Measurements from ENCODE around the gene MAPRE3. TPM values are rescaled to one million over a fixed set of nuclear protein-coding genes. Genes with fewer than 3 reads are reported as not detected.

MAPRE3 gene
- total and polyA plus RNA-seq, 3 experiments from 2014 or later, result 2.0 to 3.0 (median 2.4) TPM

DNA sequence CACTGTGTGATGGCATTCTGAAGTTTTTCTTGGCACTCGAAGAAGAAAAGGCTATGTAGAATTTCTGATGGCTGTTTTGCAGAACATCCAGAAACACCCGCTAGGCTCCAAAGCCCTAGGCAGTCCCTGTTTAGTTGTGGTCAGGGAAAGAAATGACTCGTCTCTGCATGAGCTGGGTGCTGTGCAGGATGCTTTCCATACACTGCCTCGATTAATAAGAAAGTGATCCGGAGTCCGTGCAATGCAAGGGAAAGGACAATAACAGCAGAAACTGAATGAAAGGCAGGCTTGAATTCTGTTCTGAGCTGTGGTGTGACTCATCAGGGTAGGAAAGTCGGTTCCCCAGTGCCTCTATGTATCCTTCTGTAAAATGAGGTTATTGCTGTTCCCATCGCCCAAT, 18.7 kb downstream of the MAPRE3 start:
- Mint-ChIP-seq H3K27ac (no peak overlapping the region), H3K27me3 (peaks cover 0 to 3% of the 10 kb centered on the region in 2 donors), H3K4me1 (no peaks in the 10 kb centered on the region), H3K9me3 (no peaks in the 10 kb centered on the region), H3K36me3 (peaks cover 0 to 6% (median 4%) of the 10 kb centered on the region in 3 donors), H3K4me3 (no peak overlapping the region)
- Histone ChIP-seq H3K27ac (ENCODE audit: low read depth, low read length) (no peak overlapping the region), H3K4me3 (ENCODE audit: low read length) (no peak overlapping the region), H3K36me3 (ENCODE audit: insufficient read depth, low read length) (no peaks in the 10 kb centered on the region), H3K4me1 (ENCODE audit: insufficient read depth, low read length) (no peaks in the 10 kb centered on the region), H3K27me3 (ENCODE audit: insufficient read depth, low read length, poor library complexity, severe bottlenecking) (no peaks in the 10 kb centered on the region), H3K9me3 (ENCODE audit: low read length) (no peaks in the 10 kb centered on the region)
- CTCF ChIA-PET, result interaction anchor here (0.7 kb wide), 1 partner anchor 143 kb away, joined by 3 read pairs; no protein-coding TSS in a partner anchor
- no peak for DNase-seq
- POLR2A ChIA-PET, result no interaction called here

DNA sequence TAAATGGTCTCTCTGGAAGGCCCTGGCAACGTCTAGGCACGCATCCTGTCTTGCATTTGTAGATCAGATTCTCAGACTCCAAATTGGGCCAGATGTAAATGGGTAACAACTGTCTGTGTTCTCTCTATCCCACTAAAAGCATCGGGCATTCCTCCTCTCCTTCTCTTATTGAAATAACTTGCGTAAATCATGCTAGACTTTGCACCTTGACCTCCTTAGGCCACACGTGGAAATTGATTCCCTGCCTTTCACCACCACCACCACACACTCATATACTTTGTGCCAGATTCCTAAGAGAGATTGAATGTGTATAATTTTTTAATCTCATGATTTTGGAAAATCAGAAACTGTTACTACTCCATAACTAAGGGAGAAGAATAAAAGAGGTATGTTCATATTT, 21.3 kb downstream of the MAPRE3 start:
- CTCF ChIA-PET, result interaction anchor here (0.6 kb wide), 1 partner anchor 18 kb away, joined by 4 read pairs; no protein-coding TSS in a partner anchor
- H3K4me1 ChIP-seq (ENCODE audit: insufficient read depth, low read length), result no peaks in the 10 kb centered on the region
- H3K9me3 Mint-ChIP-seq, result no peaks in the 10 kb centered on the region
- H3K27me3 ChIP-seq (ENCODE audit: insufficient read depth, low read length, poor library complexity, severe bottlenecking), result no peaks in the 10 kb centered on the region
- H3K4me1 Mint-ChIP-seq, result no peaks in the 10 kb centered on the region
- DNase-seq, result no peak
- no peak overlapping the region for H3K27ac ChIP-seq (ENCODE audit: low read depth, low read length)
- H3K36me3 ChIP-seq (ENCODE audit: insufficient read depth, low read length), result no peaks in the 10 kb centered on the region
- peaks cover under 1 to 4% of the 10 kb centered on the region in 2 donors for H3K27me3 Mint-ChIP-seq
- H3K36me3 Mint-ChIP-seq, result peaks cover 0 to 6% (median 4%) of the 10 kb centered on the region in 3 donors
- no peak overlapping the region for H3K4me3 Mint-ChIP-seq
- no peaks in the 10 kb centered on the region for H3K9me3 ChIP-seq (ENCODE audit: low read length)
- no peak overlapping the region for H3K4me3 ChIP-seq (ENCODE audit: low read length)
- POLR2A ChIA-PET, result no interaction called here
- no peak overlapping the region for H3K27ac Mint-ChIP-seq

DNA sequence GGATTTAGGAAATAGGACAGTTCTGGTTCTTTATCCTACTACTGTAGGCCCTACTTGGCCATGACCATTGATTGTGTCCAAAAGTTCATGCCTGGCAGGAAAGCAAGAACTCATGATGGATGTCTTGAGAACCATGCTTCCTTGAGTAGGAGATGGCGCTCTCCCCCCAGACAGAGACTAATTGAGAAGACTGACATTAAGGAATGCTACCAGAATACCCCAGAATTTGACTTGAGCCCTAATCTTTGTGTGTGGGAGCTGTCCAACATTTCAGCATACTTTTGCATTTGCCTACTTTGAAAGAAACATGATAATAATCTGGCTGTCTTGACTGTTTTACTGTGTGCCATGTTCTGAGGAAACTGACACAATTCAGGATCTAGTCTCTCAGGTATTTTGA, 23.3 kb downstream of the MAPRE3 start:
- Mint-ChIP-seq H3K4me3 (no peak overlapping the region), H3K27me3 (peaks cover 7 to 10% of the 10 kb centered on the region in 2 donors), H3K4me1 (no peaks in the 10 kb centered on the region), H3K36me3 (peaks cover 0 to 6% (median 4%) of the 10 kb centered on the region in 3 donors), H3K9me3 (no peaks in the 10 kb centered on the region), H3K27ac (no peak overlapping the region)
- no peak for DNase-seq
- no peaks in the 10 kb centered on the region for H3K4me1 ChIP-seq (ENCODE audit: insufficient read depth, low read length)
- H3K27ac ChIP-seq (ENCODE audit: low read depth, low read length), result no peak overlapping the region
- H3K9me3 ChIP-seq (ENCODE audit: low read length), result no peaks in the 10 kb centered on the region
- CTCF ChIA-PET, result interaction anchor here (1.4 kb wide), 1 partner anchor 32 kb away, joined by 6 read pairs; no protein-coding TSS in a partner anchor
- H3K27me3 ChIP-seq (ENCODE audit: insufficient read depth, low read length, poor library complexity, severe bottlenecking), result no peaks in the 10 kb centered on the region
- H3K4me3 ChIP-seq (ENCODE audit: low read length), result no peak overlapping the region
- no peaks in the 10 kb centered on the region for H3K36me3 ChIP-seq (ENCODE audit: insufficient read depth, low read length)
- POLR2A ChIA-PET, result no interaction called here

DNA sequence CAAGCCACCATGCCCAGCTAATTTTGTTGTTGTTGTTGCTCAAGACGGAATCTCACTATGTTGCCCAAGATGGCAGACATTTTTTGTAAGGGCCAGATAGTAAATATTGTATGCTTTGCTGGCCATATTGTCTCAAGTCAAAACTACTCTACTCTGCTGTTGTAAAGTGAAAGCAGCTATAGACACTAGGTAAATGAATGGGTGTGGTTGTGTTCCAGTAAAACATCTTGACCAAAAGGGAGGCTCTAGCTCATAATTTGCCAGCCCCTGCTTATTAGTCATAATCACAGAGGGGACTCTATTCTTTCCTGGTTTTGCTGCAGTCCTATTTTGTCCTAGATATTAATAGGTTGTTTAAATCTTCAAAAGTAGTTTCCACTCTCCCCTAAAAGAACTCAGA, 24.5 kb downstream of the MAPRE3 start:
- no peaks in the 10 kb centered on the region for H3K4me1 Mint-ChIP-seq
- H3K27me3 Mint-ChIP-seq, result peaks cover 11 to 15% of the 10 kb centered on the region in 2 donors
- H3K9me3 Mint-ChIP-seq, result no peaks in the 10 kb centered on the region
- no peak for DNase-seq
- Histone ChIP-seq H3K36me3 (ENCODE audit: insufficient read depth, low read length) (no peaks in the 10 kb centered on the region), H3K27me3 (ENCODE audit: insufficient read depth, low read length, poor library complexity, severe bottlenecking) (no peaks in the 10 kb centered on the region), H3K4me1 (ENCODE audit: insufficient read depth, low read length) (no peaks in the 10 kb centered on the region), H3K27ac (ENCODE audit: low read depth, low read length) (no peak overlapping the region), H3K9me3 (ENCODE audit: low read length) (no peaks in the 10 kb centered on the region), H3K4me3 (ENCODE audit: low read length) (no peak overlapping the region)
- no peak overlapping the region for H3K4me3 Mint-ChIP-seq
- peaks cover 0 to 6% (median 4%) of the 10 kb centered on the region in 3 donors for H3K36me3 Mint-ChIP-seq
- ChIA-PET POLR2A (no interaction called here), CTCF (interaction anchor here (1.4 kb wide), 1 partner anchor 34 kb away, joined by 6 read pairs; no protein-coding TSS in a partner anchor)
- H3K27ac Mint-ChIP-seq, result no peak overlapping the region

DNA sequence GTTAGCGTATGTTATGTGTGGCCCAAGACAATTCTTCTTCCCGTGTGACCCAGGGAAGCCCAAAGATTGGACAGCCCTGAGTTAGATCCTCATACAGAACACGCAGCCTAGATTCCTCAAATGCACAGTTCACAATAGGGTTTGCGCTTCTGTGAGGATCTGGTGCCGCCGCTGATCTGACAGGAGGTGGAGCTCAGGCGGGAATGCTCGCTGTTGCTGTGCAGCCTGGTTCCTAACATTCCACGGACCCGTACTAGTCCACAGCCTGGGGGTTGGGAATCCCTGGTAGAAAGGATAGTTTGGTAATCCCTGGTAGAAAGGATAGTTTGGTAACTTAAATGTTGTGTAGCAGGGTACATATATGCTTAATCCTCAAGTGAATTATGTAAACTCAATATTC, 27.0 kb downstream of the MAPRE3 start:
- CTCF ChIA-PET, result interaction anchor here (1.1 kb wide), 1 partner anchor 19 kb away, joined by 4 read pairs; no protein-coding TSS in a partner anchor
- H3K4me3 ChIP-seq (ENCODE audit: low read length), result no peak overlapping the region
- H3K4me1 ChIP-seq (ENCODE audit: insufficient read depth, low read length), result no peaks in the 10 kb centered on the region
- no peaks in the 10 kb centered on the region for H3K36me3 ChIP-seq (ENCODE audit: insufficient read depth, low read length)
- H3K4me3 Mint-ChIP-seq, result no peak overlapping the region
- H3K9me3 ChIP-seq (ENCODE audit: low read length), result no peaks in the 10 kb centered on the region
- no peaks in the 10 kb centered on the region for H3K4me1 Mint-ChIP-seq
- no peak overlapping the region for H3K27ac Mint-ChIP-seq
- peaks cover 16 to 18% of the 10 kb centered on the region in 2 donors for H3K27me3 Mint-ChIP-seq
- POLR2A ChIA-PET, result no interaction called here
- no peak overlapping the region for H3K27ac ChIP-seq (ENCODE audit: low read depth, low read length)
- H3K27me3 ChIP-seq (ENCODE audit: insufficient read depth, low read length, poor library complexity, severe bottlenecking), result no peaks in the 10 kb centered on the region
- H3K9me3 Mint-ChIP-seq, result no peaks in the 10 kb centered on the region
- H3K36me3 Mint-ChIP-seq, result peaks cover 0 to 6% (median 5%) of the 10 kb centered on the region in 3 donors
- DNase-seq, result no peak

DNA sequence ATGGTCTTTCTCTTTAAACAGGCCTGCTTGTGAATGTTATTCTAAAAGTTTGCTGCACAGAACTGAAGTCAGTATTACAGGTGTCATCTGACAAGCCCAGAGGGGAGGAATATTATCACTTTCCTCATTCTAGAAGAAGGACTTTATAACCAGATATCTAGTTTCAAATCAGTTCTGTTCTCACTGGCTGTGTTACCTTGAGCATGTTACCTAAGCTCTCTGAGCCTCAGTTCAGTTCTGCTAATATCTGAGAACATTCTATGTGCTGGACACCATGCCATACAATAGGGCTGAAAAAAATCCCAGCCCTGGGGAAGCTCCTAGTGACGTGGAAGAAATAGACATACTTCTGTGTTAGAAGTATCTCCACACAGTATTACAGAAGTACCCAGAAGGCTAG, 27.9 kb downstream of the MAPRE3 start:
- no peak for DNase-seq
- no peak overlapping the region for H3K4me3 Mint-ChIP-seq
- H3K27me3 Mint-ChIP-seq, result peaks cover 16 to 26% of the 10 kb centered on the region in 2 donors
- Histone ChIP-seq H3K4me3 (ENCODE audit: low read length) (no peak overlapping the region), H3K27ac (ENCODE audit: low read depth, low read length) (no peak overlapping the region), H3K9me3 (ENCODE audit: low read length) (no peaks in the 10 kb centered on the region), H3K27me3 (ENCODE audit: insufficient read depth, low read length, poor library complexity, severe bottlenecking) (no peaks in the 10 kb centered on the region), H3K4me1 (ENCODE audit: insufficient read depth, low read length) (no peaks in the 10 kb centered on the region), H3K36me3 (ENCODE audit: insufficient read depth, low read length) (no peaks in the 10 kb centered on the region)
- POLR2A ChIA-PET, result no interaction called here
- H3K9me3 Mint-ChIP-seq, result no peaks in the 10 kb centered on the region
- no peaks in the 10 kb centered on the region for H3K4me1 Mint-ChIP-seq
- H3K36me3 Mint-ChIP-seq, result peaks cover 0 to 5% (median 5%) of the 10 kb centered on the region in 3 donors
- no peak overlapping the region for H3K27ac Mint-ChIP-seq
- CTCF ChIA-PET, result interaction anchor here (1.0 kb wide), 1 partner anchor 251 kb away, joined by 3 read pairs; no protein-coding TSS in a partner anchor

DNA sequence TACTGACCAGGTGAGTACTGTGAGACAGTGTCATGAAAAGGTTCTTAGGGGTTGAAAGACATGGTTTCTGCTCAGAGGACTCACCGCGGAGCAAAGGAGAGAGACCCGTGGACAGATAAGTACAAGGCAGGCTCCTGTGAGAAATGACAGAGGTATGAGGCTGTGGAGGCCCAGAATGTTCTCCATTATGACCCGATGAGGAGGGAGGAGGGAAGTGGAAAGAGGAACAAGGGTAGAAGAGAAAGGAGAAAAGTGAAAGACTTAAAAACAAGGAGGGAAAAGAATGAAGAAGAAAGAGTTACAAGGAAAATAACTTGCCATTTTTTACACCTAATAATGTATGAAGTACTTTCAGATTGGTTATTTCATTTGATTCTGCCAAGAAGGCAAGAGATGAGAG, 29.8 kb downstream of the MAPRE3 start:
- no peak for DNase-seq
- Mint-ChIP-seq H3K4me1 (no peaks in the 10 kb centered on the region), H3K4me3 (no peak overlapping the region), H3K9me3 (no peaks in the 10 kb centered on the region), H3K27ac (no peak overlapping the region), H3K36me3 (peaks cover 0 to 2% (median 0%) of the 10 kb centered on the region in 3 donors), H3K27me3 (peaks cover 18 to 32% of the 10 kb centered on the region in 2 donors)
- CTCF ChIA-PET, result no interaction called here
- Histone ChIP-seq H3K36me3 (ENCODE audit: insufficient read depth, low read length) (no peaks in the 10 kb centered on the region), H3K4me3 (ENCODE audit: low read length) (no peak overlapping the region), H3K27ac (ENCODE audit: low read depth, low read length) (no peak overlapping the region), H3K4me1 (ENCODE audit: insufficient read depth, low read length) (no peaks in the 10 kb centered on the region), H3K27me3 (ENCODE audit: insufficient read depth, low read length, poor library complexity, severe bottlenecking) (no peaks in the 10 kb centered on the region), H3K9me3 (ENCODE audit: low read length) (no peaks in the 10 kb centered on the region)
- POLR2A ChIA-PET, result no interaction called here

DNA sequence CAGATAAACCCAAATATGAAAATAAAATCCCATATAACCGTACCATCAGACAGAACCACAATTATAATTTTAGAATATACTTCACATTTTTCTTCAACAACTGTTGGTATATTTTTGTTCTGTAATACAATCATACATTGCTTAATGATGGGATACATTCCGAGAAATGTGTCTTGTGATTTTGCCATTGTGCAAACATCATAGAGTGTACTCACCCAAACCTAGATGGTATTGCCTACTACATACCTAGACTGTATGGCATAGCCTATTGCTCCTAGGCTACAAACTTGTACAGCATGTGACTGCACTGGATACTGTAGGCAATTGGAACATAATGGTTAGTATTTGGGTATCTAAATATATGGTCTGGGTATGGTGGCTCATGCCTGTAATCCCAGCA, 30.6 kb downstream of the MAPRE3 start:
- no peak for DNase-seq
- Histone ChIP-seq H3K36me3 (ENCODE audit: insufficient read depth, low read length) (no peaks in the 10 kb centered on the region), H3K4me3 (ENCODE audit: low read length) (no peak overlapping the region), H3K4me1 (ENCODE audit: insufficient read depth, low read length) (no peaks in the 10 kb centered on the region), H3K27ac (ENCODE audit: low read depth, low read length) (no peak overlapping the region), H3K9me3 (ENCODE audit: low read length) (no peaks in the 10 kb centered on the region), H3K27me3 (ENCODE audit: insufficient read depth, low read length, poor library complexity, severe bottlenecking) (no peaks in the 10 kb centered on the region)
- Mint-ChIP-seq H3K27me3 (peaks cover 15 to 35% of the 10 kb centered on the region in 2 donors), H3K9me3 (no peaks in the 10 kb centered on the region), H3K4me1 (no peaks in the 10 kb centered on the region), H3K4me3 (no peak overlapping the region), H3K36me3 (peaks cover 0 to 2% (median 0%) of the 10 kb centered on the region in 3 donors), H3K27ac (no peak overlapping the region)
- POLR2A ChIA-PET, result no interaction called here
- CTCF ChIA-PET, result no interaction called here
